Cardiac fibroblast (primary cell): ENCODE results near the gene PTPRG.

Source experiments
- DNase-seq, 2 donors: peaks; one replicate each; pipeline versions ENCODE4 v3.0.0 to v3.0.0-alpha.2; 2010; ENCODE audit warnings: low read depth in 2 of 2
- H3K4me3 ChIP-seq, 2 donors: replicated peaks in 1 of 2; 1 replicate in 1 of 2; 2 replicates in 1 of 2; pipeline ENCODE4 v1.5.1; 2011; ENCODE audit warnings: low read depth in 2 of 2, low read length in 2 of 2, mild to moderate bottlenecking in 2 of 2, moderate library complexity in 1 of 2
- TF ChIP-seq, protein P1 (sequence below): IDR thresholded peaks from one replicate; pipeline ENCODE4 v1.5.1; 2011; ENCODE audit warnings: low read depth, mild to moderate bottlenecking, low read length, inconsistent platforms

The PTPRG gene

DNA sequence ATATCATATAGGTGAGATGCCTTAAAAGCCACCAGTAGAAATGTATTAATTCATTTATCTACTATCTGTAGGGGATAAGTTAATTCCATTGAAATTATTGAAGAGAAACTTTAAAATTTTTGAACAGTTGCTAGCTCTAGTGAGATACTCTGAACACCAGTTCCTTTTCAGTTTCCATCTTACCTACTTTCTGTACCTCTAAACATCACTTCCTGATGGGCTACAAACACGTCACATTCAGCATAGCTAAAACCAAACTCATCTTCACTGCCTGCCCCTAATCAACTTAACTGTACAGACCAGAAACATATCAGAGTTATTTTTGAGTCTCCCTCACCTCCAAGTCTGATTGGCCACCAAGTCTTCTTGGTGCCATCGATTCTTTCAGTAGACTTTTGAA is 723.1 kb downstream of the PTPRG start:
- TF ChIP-seq, protein P1, sequence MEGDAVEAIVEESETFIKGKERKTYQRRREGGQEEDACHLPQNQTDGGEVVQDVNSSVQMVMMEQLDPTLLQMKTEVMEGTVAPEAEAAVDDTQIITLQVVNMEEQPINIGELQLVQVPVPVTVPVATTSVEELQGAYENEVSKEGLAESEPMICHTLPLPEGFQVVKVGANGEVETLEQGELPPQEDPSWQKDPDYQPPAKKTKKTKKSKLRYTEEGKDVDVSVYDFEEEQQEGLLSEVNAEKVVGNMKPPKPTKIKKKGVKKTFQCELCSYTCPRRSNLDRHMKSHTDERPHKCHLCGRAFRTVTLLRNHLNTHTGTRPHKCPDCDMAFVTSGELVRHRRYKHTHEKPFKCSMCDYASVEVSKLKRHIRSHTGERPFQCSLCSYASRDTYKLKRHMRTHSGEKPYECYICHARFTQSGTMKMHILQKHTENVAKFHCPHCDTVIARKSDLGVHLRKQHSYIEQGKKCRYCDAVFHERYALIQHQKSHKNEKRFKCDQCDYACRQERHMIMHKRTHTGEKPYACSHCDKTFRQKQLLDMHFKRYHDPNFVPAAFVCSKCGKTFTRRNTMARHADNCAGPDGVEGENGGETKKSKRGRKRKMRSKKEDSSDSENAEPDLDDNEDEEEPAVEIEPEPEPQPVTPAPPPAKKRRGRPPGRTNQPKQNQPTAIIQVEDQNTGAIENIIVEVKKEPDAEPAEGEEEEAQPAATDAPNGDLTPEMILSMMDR: no peak
- DNase-seq: no peak
- H3K4me3 ChIP-seq: no peak overlapping the region

DNA sequence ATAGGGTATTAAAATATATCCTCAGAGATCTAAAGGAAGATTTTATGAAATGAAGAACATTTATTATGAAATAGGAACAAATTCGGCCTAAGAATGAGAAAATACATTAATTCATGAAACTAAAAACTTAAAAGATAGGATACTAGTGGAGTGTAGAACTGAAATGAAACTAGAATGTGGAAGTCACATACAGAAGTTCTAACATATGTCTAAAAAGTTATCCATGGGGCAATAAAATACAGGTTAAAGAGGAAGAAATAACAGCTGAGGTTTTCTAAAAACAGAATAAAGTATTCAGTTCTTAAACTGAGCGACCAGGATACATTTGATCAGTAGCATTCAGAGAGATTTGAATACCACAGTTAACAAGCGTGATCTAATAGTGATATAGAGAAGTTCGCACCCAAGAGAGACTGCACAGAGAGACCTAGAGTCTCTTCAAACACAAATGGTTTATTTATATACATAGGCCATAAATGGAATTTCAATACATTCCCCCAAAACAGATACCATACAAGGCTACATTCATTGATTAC is 726.1 kb downstream of the PTPRG start:
- DNase-seq: no peak
- no peak overlapping the region for H3K4me3 ChIP-seq
- TF ChIP-seq, protein P1: no peak

DNA sequence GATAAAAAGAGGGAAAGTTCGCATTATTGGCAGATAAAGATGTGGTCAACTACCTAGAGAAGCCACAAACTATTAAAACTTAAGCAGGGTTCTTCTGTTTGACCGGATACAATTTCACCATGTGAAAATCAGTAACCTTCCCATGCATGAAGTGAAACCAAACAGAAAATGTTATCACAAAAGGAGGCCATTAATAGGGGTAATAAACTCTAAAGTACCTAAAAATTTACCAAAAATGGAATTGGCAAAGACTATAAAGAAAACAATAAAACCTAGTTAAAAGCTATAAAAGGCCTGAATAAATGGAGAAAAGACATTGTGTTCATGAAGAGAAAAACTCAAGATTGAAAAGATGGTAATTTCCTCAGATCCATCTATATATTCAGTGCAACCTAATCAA is 728.6 kb downstream of the PTPRG start:
- TF ChIP-seq, protein P1: no peak

DNA sequence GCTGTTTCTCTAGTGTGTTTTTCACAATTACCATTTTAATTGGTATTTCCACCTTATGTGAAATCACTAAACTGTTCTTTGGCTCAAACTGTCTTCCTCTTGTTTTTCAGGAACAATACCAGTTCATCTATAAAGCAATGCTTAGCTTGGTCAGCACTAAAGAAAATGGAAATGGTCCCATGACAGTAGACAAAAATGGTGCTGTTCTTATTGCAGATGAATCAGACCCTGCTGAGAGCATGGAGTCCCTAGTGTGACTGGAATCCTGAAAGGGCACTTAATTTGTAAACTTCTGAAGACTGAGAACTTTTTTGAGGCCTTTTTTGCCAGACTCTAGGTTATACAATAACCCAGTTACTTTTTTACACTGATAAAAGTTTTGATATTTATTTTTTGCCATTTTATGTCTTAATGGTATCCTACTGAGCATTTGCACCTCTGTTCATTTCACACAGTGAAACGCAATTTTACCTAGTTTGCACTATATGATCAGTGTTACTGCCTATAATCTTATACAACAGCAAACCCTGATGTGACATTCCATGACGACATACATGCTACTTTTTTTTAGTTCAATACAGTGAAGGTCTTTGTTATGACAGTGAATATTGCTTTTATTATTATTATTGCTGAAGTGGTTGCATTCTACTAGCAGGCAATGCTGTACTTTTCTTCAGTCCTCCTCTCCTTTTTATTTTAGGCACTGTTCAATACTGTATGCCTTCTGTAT is 731.8 kb downstream of the PTPRG start:
- TF ChIP-seq, protein P1: no peak

More for the DNA sequence above, 728.6 kb downstream of the PTPRG start:
- no peak overlapping the region for H3K4me3 ChIP-seq
- DNase-seq: no peak

DNA sequence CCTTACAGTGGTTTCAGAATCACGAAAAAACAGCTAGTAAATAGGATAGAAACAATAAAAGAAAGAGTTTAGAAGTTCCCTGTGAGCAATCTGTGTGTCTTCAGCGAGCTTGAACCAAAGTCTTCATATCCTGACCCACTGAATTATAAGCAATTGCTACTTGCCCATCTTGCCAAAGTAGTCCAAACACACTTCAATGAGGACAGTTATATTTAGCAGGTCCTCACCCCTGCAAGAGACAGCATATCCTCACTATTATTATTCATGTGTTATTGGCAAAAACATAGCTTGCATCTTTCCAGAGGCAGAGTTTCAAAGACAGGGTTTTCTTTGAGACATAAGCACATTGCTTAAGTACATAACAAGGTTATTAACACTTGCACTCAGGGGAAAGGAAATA is 734.2 kb downstream of the PTPRG start:
- TF ChIP-seq, protein P1: no peak
- no peak overlapping the region for H3K4me3 ChIP-seq
- DNase-seq: no peak

More for the DNA sequence above, 731.8 kb downstream of the PTPRG start:
- H3K4me3 ChIP-seq: no peak overlapping the region
- DNase-seq: no peak

DNA sequence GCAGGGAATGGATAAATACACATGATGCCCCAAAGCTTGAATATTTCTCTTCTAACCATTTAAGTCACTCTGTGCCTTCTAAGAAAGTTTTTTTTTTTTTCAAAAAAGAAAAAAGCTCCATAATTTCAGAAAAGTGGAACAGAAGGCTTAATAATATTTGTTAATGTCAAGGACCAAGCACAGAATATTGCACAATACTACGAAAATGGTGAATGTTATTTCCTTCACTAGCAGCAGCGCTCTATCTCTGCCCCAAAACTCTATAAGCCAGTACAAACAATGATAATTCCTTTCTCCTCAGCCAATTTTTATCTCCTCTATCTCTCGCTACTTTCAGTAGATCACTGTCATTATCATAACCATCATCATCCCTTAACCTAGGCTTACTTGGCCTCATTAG is 739.2 kb downstream of the PTPRG start:
- TF ChIP-seq, protein P1: no peak
- no peak overlapping the region for H3K4me3 ChIP-seq
- no peak for DNase-seq
